ENCODE measurements around the gene OTP. TPM values are rescaled to one million over a fixed set of nuclear protein-coding genes. Genes with fewer than 3 reads are reported as not detected.
A peak's percentile ranks its signal among the peaks of the same experiment; 100 is the strongest.

The OTP gene
- not detected for total RNA-seq

- TF ChIP-seq CTCF (IDR thresholded peaks at IDR 0.05), result no peak
- H3K9me3 ChIP-seq, result no peaks in the 10 kb centered on the region
- peak within 1 kb of the TSS; percentile 31 for H3K4me3 ChIP-seq
- H3K27ac ChIP-seq, result no peak within 1 kb of the TSS
- peaks cover 63% of the 10 kb centered on the region for H3K27me3 ChIP-seq (replicated peaks; ENCODE audit: insufficient read depth)
- H3K36me3 ChIP-seq, result no peaks in the 10 kb centered on the region
- ATAC-seq (ENCODE audit: insufficient number of reproducible peaks, low FRiP score, low read depth), result no peak
- peaks cover 9 to 29% of the 10 kb centered on the region in 2 donors for H3K4me1 ChIP-seq (ENCODE audit: control insufficient read depth in 1 of 2, low read depth in 2 of 2)
- no peak for DNase-seq (ENCODE audit: low spot score)
These were observed at the start of gene OTP for GRCh38 chr5:77637998-77638762. Gene OTP, minus strand, starts transcription at chr5:77638713. Its CDS starts 164 bp downstream, at chr5:77638549.

- H3K9me3 ChIP-seq, result no peaks in the 10 kb centered on the region
- no peaks in the 10 kb centered on the region for H3K27me3 ChIP-seq (replicated peaks; ENCODE audit: insufficient read depth)
- H3K4me1 ChIP-seq (ENCODE audit: control insufficient read depth in 1 of 2, low read depth in 2 of 2), result no peaks in the 10 kb centered on the region
- no peak overlapping the region for H3K27ac ChIP-seq
- no peak for DNase-seq (ENCODE audit: low spot score)
- TF ChIP-seq CTCF (IDR thresholded peaks at IDR 0.05), result no peak
- H3K4me3 ChIP-seq, result no peak overlapping the region
- no peak for ATAC-seq (ENCODE audit: insufficient number of reproducible peaks, low FRiP score, low read depth)
- no peaks in the 10 kb centered on the region for H3K36me3 ChIP-seq
These were observed 44.7 kb upstream of the OTP start for GRCh38 chr5:77683171-77683732.

GRCh38 chr5:77670526-77670925 is 32.0 kb upstream of the OTP start:
- Histone ChIP-seq H3K27ac (no peak overlapping the region), H3K4me3 (no peak overlapping the region), H3K27me3 (replicated peaks; ENCODE audit: insufficient read depth) (no peaks in the 10 kb centered on the region), H3K4me1 (ENCODE audit: control insufficient read depth in 1 of 2, low read depth in 2 of 2) (no peaks in the 10 kb centered on the region), H3K9me3 (peaks cover 2% of the 10 kb centered on the region), H3K36me3 (no peaks in the 10 kb centered on the region)
- no peak for DNase-seq (ENCODE audit: low spot score)
- TF ChIP-seq CTCF (IDR thresholded peaks at IDR 0.05), result no peak
- ATAC-seq (ENCODE audit: insufficient number of reproducible peaks, low FRiP score, low read depth), result no peak

GRCh38 chr5:77669677-77670076 is 31.2 kb upstream of the OTP start:
- Histone ChIP-seq H3K4me3 (no peak overlapping the region), H3K36me3 (no peaks in the 10 kb centered on the region), H3K4me1 (ENCODE audit: control insufficient read depth in 1 of 2, low read depth in 2 of 2) (no peaks in the 10 kb centered on the region), H3K27me3 (replicated peaks; ENCODE audit: insufficient read depth) (no peaks in the 10 kb centered on the region), H3K9me3 (no peaks in the 10 kb centered on the region), H3K27ac (no peak overlapping the region)
- no peak for TF ChIP-seq CTCF (IDR thresholded peaks at IDR 0.05)
- ATAC-seq (ENCODE audit: insufficient number of reproducible peaks, low FRiP score, low read depth) (no peak), DNase-seq (ENCODE audit: low spot score) (no peak)

- no peak for ATAC-seq (ENCODE audit: insufficient number of reproducible peaks, low FRiP score, low read depth)
These were observed 24.8 kb upstream of the OTP start for GRCh38 chr5:77663090-77663863.

More at GRCh38 chr5:77663090-77663863, 24.8 kb upstream of the OTP start:
- no peaks in the 10 kb centered on the region for H3K9me3 ChIP-seq
- no peak for DNase-seq (ENCODE audit: low spot score)
- H3K4me3 ChIP-seq, result no peak overlapping the region
- H3K36me3 ChIP-seq, result no peaks in the 10 kb centered on the region
- no peaks in the 10 kb centered on the region for H3K27me3 ChIP-seq (replicated peaks; ENCODE audit: insufficient read depth)
- no peaks in the 10 kb centered on the region for H3K4me1 ChIP-seq (ENCODE audit: control insufficient read depth in 1 of 2, low read depth in 2 of 2)
- H3K27ac ChIP-seq, result no peak overlapping the region
- no peak for TF ChIP-seq CTCF (IDR thresholded peaks at IDR 0.05)
